ENCODE results near the gene UBE2O.

The UBE2O gene

DNA sequence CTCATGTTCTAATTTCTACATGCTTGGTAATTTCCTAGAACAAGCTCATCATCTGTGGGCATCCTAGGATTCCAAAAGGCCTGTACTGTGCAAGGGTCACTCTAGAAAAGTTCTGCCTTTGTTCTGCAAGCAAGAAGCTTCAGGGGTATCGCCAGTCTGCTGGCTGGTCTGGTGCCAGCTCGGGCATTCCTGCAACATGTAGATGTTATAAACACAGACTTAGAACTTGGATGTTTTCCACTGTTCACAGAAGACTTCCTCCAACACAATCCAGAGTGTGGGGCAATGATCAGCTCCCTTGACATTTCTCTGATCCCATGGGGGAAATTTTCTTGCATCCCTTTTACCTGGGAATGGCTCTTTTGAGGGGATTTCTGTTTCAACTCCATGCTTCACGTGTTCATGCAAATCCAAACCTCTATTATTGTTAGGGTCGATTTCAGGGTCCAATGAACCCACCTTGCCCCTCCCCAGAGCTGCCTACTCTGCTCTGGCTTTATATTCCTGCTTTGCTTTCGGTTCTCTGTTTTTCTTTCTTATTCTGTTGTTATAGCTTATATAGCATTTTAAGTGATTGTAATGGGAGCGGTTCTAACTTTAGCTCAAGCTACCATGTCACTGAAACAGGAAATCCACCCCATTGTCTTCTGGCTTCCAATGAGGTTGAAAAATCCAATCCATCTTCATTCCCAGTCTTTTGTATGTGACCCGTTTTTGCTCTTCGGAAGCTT is 25.3 kb downstream of the UBE2O start:
- H3K9ac ChIP-seq (ENCODE audit: low read depth, low read length, poor library complexity) = no peak overlapping the region
- no peak overlapping the region for H3K18ac ChIP-seq (ENCODE audit: low read length)
- H3K14ac ChIP-seq (ENCODE audit: low read length) = no peak overlapping the region
- H3K4me3 ChIP-seq (ENCODE audit: low read length in 2 of 2) = no peak overlapping the region
- H2AFZ ChIP-seq (ENCODE audit: low read length) = no peak overlapping the region
- H4K8ac ChIP-seq (ENCODE audit: low read depth, low read length) = no peak overlapping the region
- H2BK120ac ChIP-seq (ENCODE audit: low read depth, low read length) = no peak overlapping the region
- H4K91ac ChIP-seq (ENCODE audit: low read depth, low read length, poor library complexity) = no peak overlapping the region
- H3K79me1 ChIP-seq (ENCODE audit: low read depth, low read length) = no peaks in the 10 kb centered on the region
- no CpG with 5 or more reads among the region's 8 CpGs for WGBS, 2 donors (ENCODE audit: extremely low coverage in 2 of 2, insufficient read length in 2 of 2, insufficient replicate concordance in 1 of 2)
- no peak overlapping the region for H2BK5ac ChIP-seq (ENCODE audit: low read length)
- H2BK15ac ChIP-seq (ENCODE audit: low read length) = no peak overlapping the region
- H3K4me1 ChIP-seq (ENCODE audit: control insufficient read depth in 2 of 2, insufficient read depth in 1 of 2, low read depth in 1 of 2, low read length in 2 of 2) = peaks cover 0 to 4% of the 10 kb centered on the region in 2 donors
- no peak overlapping the region for H3K4ac ChIP-seq (ENCODE audit: low read length)
- H2BK12ac ChIP-seq (ENCODE audit: low read length) = no peak overlapping the region
- no peak overlapping the region for H2AK5ac ChIP-seq (ENCODE audit: low read depth, low read length)
- DNase-seq (ENCODE audit: low spot score) = no peak
- H3K27ac ChIP-seq (replicated peaks; ENCODE audit: low read length) = no peak overlapping the region
- H3K9me3 ChIP-seq (replicated peaks in 1 of 2; ENCODE audit: control insufficient read depth in 2 of 2, insufficient read depth in 1 of 2, low read depth in 1 of 2, low read length in 2 of 2) = peaks cover 0 to 9% of the 10 kb centered on the region in 2 donors
- H3K23ac ChIP-seq (ENCODE audit: low read depth, low read length, poor library complexity) = no peak overlapping the region
- H3K27me3 ChIP-seq (ENCODE audit: control insufficient read depth in 3 of 3, insufficient read depth in 3 of 3, low read depth in 1 of 3, low read length in 3 of 3) = no peaks in the 10 kb centered on the region
- H3K4me2 ChIP-seq (ENCODE audit: insufficient read depth, low read length, poor library complexity, severe bottlenecking) = no peak overlapping the region
- peaks cover 0 to 9% of the 10 kb centered on the region in 2 donors for H3K36me3 ChIP-seq (replicated peaks in 1 of 2; ENCODE audit: control insufficient read depth in 2 of 2, insufficient read depth in 2 of 2, low read length in 2 of 2)

DNA sequence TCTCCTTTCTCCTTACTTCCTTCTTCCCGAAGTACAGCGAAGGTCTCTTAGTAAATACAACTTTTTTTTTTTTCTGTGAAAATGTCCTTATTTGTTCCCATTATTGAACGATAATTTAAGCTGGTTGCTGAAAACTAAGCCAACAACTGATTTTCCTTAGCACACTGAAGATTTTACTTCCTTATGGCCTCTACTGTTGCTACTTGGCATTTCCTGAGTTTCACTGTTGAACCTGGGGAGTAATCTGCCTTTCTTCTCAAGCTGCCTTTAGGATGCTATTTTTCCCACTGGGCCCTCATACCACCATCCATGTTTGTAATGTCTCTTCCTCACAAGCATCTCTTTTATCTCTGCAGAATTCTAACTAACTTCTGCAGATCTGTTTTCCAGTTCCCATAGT is 26.1 kb downstream of the UBE2O start:
- Histone ChIP-seq H3K23ac (ENCODE audit: low read depth, low read length, poor library complexity) (no peak overlapping the region), H2BK15ac (ENCODE audit: low read length) (no peak overlapping the region), H3K9me3 (replicated peaks in 1 of 2; ENCODE audit: control insufficient read depth in 2 of 2, insufficient read depth in 1 of 2, low read depth in 1 of 2, low read length in 2 of 2) (peaks cover 0 to 17% of the 10 kb centered on the region in 2 donors), H3K4ac (ENCODE audit: low read length) (no peak overlapping the region), H3K14ac (ENCODE audit: low read length) (no peak overlapping the region), H3K4me3 (ENCODE audit: low read length in 2 of 2) (no peak overlapping the region), H3K4me1 (ENCODE audit: control insufficient read depth in 2 of 2, insufficient read depth in 1 of 2, low read depth in 1 of 2, low read length in 2 of 2) (peaks cover 0 to 4% of the 10 kb centered on the region in 2 donors), H2BK5ac (ENCODE audit: low read length) (no peak overlapping the region), H4K91ac (ENCODE audit: low read depth, low read length, poor library complexity) (no peak overlapping the region), H3K9ac (ENCODE audit: low read depth, low read length, poor library complexity) (no peak overlapping the region), H3K27ac (replicated peaks; ENCODE audit: low read length) (no peak overlapping the region), H2BK12ac (ENCODE audit: low read length) (no peak overlapping the region), H2AK5ac (ENCODE audit: low read depth, low read length) (no peak overlapping the region), H3K27me3 (ENCODE audit: control insufficient read depth in 3 of 3, insufficient read depth in 3 of 3, low read depth in 1 of 3, low read length in 3 of 3) (no peaks in the 10 kb centered on the region), H2AFZ (ENCODE audit: low read length) (no peak overlapping the region), H2BK120ac (ENCODE audit: low read depth, low read length) (no peak overlapping the region), H4K8ac (ENCODE audit: low read depth, low read length) (no peak overlapping the region), H3K79me1 (ENCODE audit: low read depth, low read length) (no peaks in the 10 kb centered on the region), H3K4me2 (ENCODE audit: insufficient read depth, low read length, poor library complexity, severe bottlenecking) (no peak overlapping the region), H3K36me3 (replicated peaks in 1 of 2; ENCODE audit: control insufficient read depth in 2 of 2, insufficient read depth in 2 of 2, low read length in 2 of 2) (peaks cover 0 to 18% of the 10 kb centered on the region in 2 donors), H3K18ac (ENCODE audit: low read length) (no peak overlapping the region)
- no CpG with 5 or more reads among the region's 3 CpGs for WGBS, 2 donors (ENCODE audit: extremely low coverage in 2 of 2, insufficient read length in 2 of 2, insufficient replicate concordance in 1 of 2)
- no peak for DNase-seq (ENCODE audit: low spot score)

DNA sequence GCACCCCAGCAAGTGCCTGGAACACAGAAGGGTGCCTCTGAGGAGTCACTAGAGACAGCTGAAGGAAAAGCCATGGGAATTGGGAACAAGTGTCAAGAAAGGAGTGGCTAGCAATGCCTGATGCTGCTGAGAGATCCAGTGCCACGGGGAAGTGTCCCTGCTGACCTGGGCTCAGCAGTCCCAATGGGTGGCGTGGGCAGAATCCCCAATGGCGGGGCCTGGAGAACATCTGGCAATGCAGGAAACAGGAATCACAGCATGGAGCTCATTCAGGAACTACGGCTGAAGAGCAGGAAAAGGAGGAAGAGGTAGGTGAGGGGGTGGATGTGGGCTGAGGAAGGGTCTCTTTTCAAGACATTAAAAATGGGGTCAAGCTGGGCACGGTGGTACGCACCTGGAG is 30.1 kb downstream of the UBE2O start:
- Histone ChIP-seq H3K18ac (ENCODE audit: low read length) (no peak overlapping the region), H3K4me2 (ENCODE audit: insufficient read depth, low read length, poor library complexity, severe bottlenecking) (no peak overlapping the region), H4K91ac (ENCODE audit: low read depth, low read length, poor library complexity) (no peak overlapping the region), H2BK5ac (ENCODE audit: low read length) (no peak overlapping the region), H3K4ac (ENCODE audit: low read length) (no peak overlapping the region), H2BK15ac (ENCODE audit: low read length) (no peak overlapping the region), H3K23ac (ENCODE audit: low read depth, low read length, poor library complexity) (no peak overlapping the region), H3K27me3 (ENCODE audit: control insufficient read depth in 3 of 3, insufficient read depth in 3 of 3, low read depth in 1 of 3, low read length in 3 of 3) (no peaks in the 10 kb centered on the region), H3K9ac (ENCODE audit: low read depth, low read length, poor library complexity) (no peak overlapping the region), H3K27ac (replicated peaks; ENCODE audit: low read length) (no peak overlapping the region), H3K79me1 (ENCODE audit: low read depth, low read length) (no peaks in the 10 kb centered on the region), H3K36me3 (replicated peaks in 1 of 2; ENCODE audit: control insufficient read depth in 2 of 2, insufficient read depth in 2 of 2, low read length in 2 of 2) (peaks cover 2 to 21% of the 10 kb centered on the region in 2 donors), H3K4me3 (ENCODE audit: low read length in 2 of 2) (no peak overlapping the region), H2BK12ac (ENCODE audit: low read length) (no peak overlapping the region), H4K8ac (ENCODE audit: low read depth, low read length) (no peak overlapping the region), H3K14ac (ENCODE audit: low read length) (no peak overlapping the region), H3K9me3 (replicated peaks in 1 of 2; ENCODE audit: control insufficient read depth in 2 of 2, insufficient read depth in 1 of 2, low read depth in 1 of 2, low read length in 2 of 2) (peaks cover 0 to 24% of the 10 kb centered on the region in 2 donors), H2BK120ac (ENCODE audit: low read depth, low read length) (no peak overlapping the region), H3K4me1 (ENCODE audit: control insufficient read depth in 2 of 2, insufficient read depth in 1 of 2, low read depth in 1 of 2, low read length in 2 of 2) (peaks cover 0 to under 1% of the 10 kb centered on the region in 2 donors), H2AFZ (ENCODE audit: low read length) (no peak overlapping the region), H2AK5ac (ENCODE audit: low read depth, low read length) (no peak overlapping the region)
- no peak for DNase-seq (ENCODE audit: low spot score)
- no CpG with 5 or more reads among the region's 6 CpGs for WGBS, 2 donors (ENCODE audit: extremely low coverage in 2 of 2, insufficient read length in 2 of 2, insufficient replicate concordance in 1 of 2)

DNA sequence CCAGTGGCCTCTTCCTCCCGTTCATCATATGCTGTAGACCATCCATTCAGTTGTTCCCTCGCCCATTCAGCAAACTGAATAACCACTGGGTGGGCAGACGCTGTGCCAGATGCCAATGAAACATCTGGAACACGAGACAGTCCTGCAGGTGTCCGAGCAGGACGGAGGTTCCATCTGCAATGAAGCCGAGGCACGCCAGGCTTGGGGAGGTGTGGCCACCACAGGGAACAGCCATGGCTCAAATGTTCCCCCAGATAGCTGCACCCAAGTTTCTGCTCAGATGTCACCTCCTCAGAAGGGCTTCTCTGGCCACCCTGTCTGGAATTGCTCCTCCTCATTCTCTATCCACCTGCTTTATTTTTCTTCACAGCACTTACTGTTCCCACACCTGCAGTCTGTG is 30.5 kb downstream of the UBE2O start:
- H2BK5ac ChIP-seq (ENCODE audit: low read length) = no peak overlapping the region
- no peak overlapping the region for H3K23ac ChIP-seq (ENCODE audit: low read depth, low read length, poor library complexity)
- H2BK15ac ChIP-seq (ENCODE audit: low read length) = no peak overlapping the region
- no peak overlapping the region for H3K27ac ChIP-seq (replicated peaks; ENCODE audit: low read length)
- H3K79me1 ChIP-seq (ENCODE audit: low read depth, low read length) = no peaks in the 10 kb centered on the region
- peaks cover 0 to 24% of the 10 kb centered on the region in 2 donors for H3K9me3 ChIP-seq (replicated peaks in 1 of 2; ENCODE audit: control insufficient read depth in 2 of 2, insufficient read depth in 1 of 2, low read depth in 1 of 2, low read length in 2 of 2)
- no peak overlapping the region for H3K14ac ChIP-seq (ENCODE audit: low read length)
- H2AK5ac ChIP-seq (ENCODE audit: low read depth, low read length) = no peak overlapping the region
- no peak overlapping the region for H2BK120ac ChIP-seq (ENCODE audit: low read depth, low read length)
- H3K27me3 ChIP-seq (ENCODE audit: control insufficient read depth in 3 of 3, insufficient read depth in 3 of 3, low read depth in 1 of 3, low read length in 3 of 3) = no peaks in the 10 kb centered on the region
- H2AFZ ChIP-seq (ENCODE audit: low read length) = no peak overlapping the region
- whole genome bisulfite sequencing, 2 donors (ENCODE audit: extremely low coverage in 2 of 2, insufficient read length in 2 of 2, insufficient replicate concordance in 1 of 2) = no CpG with 5 or more reads among the region's 8 CpGs
- H3K4me3 ChIP-seq (ENCODE audit: low read length in 2 of 2) = peak overlapping the region in 1 of 2 donors; percentile 44
- no peak overlapping the region for H4K8ac ChIP-seq (ENCODE audit: low read depth, low read length)
- no peak for DNase-seq (ENCODE audit: low spot score)
- H3K36me3 ChIP-seq (replicated peaks in 1 of 2; ENCODE audit: control insufficient read depth in 2 of 2, insufficient read depth in 2 of 2, low read length in 2 of 2) = peaks cover 4 to 23% of the 10 kb centered on the region in 2 donors
- H3K4me1 ChIP-seq (ENCODE audit: control insufficient read depth in 2 of 2, insufficient read depth in 1 of 2, low read depth in 1 of 2, low read length in 2 of 2) = no peaks in the 10 kb centered on the region
- no peak overlapping the region for H2BK12ac ChIP-seq (ENCODE audit: low read length)
- H3K18ac ChIP-seq (ENCODE audit: low read length) = no peak overlapping the region
- H3K4ac ChIP-seq (ENCODE audit: low read length) = no peak overlapping the region
- H3K9ac ChIP-seq (ENCODE audit: low read depth, low read length, poor library complexity) = no peak overlapping the region
- H4K91ac ChIP-seq (ENCODE audit: low read depth, low read length, poor library complexity) = no peak overlapping the region
- H3K4me2 ChIP-seq (ENCODE audit: insufficient read depth, low read length, poor library complexity, severe bottlenecking) = no peak overlapping the region

Measured in neuronal stem cell (in vitro differentiated cells).